8988T (cell line): ENCODE measurements around the gene FAM13A.

Experiments
- DNase-seq: peaks from one replicate; pipeline ENCODE4 v3.0.0; 2011

FAM13A gene

DNA sequence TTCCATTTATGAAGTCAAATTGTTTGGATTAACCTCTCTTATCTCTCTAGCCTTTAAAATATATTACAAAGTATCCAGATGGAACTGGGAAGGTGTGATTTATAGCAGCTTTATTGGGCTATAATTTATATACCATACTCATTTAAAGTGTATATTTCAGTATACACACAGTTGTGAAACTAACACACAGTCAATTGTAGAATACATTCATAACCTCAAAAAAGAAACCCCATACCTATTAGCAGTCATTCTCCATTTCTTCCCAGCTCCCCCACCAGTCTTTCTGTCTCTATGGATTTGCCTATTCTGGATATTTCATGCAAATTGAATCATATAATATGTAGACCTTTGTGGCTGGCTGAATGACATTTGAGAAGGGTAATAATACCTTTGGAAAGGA, 351.8 kb downstream of the FAM13A start:
- DNase-seq: no peak

DNA sequence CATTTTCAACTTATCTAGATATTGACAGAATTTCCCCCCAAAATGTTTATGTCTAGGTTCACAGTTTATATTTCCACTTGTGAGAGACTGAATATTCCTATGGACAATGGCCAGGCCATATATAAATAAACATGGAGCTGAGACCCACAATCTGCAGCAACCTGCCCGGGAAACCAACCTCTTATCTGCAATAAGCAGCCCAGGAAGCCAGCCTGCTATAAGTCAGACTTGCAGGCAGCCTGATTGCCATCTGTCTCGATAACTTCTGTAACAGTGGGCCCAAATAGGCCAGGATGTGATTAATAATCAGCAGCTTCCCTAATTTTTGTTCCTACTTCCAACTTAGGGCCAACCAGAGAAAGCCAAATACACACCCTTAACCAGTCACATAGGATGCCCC, 354.2 kb downstream of the FAM13A start:
- no peak for DNase-seq

DNA sequence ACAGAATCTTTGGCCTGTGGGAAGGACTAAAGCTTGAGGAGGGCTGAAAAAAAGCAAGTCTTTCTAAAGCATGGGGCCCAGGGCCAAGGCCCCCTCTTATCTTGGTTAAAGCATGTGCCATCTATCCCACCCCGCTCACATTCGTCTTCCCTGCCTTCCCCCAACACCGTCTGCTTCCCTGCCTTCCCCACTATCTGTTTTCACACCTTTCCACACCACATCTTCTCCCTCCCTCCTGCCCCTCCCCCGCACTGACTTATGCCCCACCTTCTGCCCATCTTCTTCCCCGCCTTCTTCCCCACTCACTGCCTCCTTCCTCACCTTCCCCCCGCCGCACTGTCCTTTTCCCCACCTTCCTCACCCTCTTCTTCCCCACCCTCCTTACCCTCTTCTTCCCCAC, 358.5 kb downstream of the FAM13A start:
- DNase-seq: no peak

DNA sequence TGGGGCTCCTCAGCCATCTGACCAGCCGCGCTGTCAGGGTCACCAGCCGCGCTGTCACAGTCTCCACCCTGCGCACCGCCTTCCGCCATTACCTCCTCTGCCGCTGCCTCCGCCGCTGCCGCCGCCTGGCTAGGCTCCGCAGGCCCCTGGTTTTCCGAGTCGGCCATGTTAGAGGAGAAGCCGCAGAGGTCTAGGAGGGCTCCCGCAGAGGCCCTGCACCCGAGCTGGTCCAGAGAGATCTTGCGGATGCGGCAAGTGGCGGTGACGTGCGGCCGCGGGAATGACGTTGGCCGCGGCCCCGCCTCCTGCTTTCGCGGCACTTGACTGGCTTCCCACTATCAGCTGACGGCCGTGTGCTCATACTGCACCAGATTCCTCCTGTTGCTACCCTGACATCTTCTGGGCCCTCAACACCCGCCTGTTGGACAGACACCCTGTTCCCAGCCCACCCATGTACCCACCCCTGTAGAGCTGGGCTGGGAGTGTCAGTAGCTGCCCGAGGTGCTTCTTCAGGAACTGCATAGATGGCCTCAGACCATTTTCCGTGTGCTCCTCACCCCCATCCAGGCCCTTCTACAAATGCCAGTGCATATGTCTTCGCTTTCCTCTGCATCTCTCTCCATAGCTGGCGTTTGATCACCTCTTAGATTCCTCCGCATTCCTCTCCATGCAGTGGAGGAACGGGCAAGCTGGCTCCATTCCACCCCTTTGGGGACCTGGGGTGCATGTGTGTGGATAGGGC, 359.2 kb downstream of the FAM13A start, which contains the start of gene NAP1L5:
NAP1L5 (minus strand) TSS at position 242 of the 742 bp plus-strand sequence; CDS start at position 167, 75 bp downstream.
- peak; percentile 23 for DNase-seq

DNA sequence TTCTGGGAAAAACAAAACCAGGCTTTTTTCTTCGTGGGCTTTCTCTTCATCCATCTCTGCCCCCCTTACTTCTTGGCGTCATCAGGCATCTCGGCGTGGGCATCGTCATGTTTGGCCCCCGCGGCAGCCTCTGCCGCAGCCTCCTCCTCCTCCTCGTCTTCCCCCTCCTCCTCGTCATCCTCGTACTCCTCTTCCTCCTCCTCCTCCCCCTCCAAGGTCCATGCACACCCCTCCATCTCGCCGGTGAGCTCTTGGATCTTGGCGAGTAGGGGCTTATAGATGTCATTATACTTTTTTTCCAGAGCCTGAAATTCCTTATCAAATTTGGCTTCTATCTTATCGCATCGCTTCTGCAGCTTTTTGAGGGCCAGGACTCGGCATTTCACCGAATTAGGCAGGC, 359.8 kb downstream of the FAM13A start:
- DNase-seq: no peak

DNA sequence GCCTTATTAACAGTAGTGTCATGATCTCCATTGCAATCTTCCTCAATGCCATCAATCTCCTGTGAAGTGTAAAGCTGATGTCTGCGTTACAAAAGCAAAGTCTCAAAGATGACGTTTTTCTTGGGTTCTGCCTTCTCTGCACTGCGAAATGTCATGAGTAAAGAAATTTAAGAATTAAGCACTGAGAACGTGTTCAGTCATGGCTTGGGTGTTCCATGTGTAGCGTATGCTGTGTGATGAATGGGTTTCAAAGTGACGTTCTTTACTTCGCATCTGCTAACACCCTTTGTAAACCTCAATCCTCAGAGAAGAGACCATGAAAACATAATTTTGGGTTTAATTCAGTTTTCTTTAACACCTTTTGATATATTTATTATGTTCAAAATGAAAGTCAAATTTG, 360.4 kb downstream of the FAM13A start:
- DNase-seq: no peak

DNA sequence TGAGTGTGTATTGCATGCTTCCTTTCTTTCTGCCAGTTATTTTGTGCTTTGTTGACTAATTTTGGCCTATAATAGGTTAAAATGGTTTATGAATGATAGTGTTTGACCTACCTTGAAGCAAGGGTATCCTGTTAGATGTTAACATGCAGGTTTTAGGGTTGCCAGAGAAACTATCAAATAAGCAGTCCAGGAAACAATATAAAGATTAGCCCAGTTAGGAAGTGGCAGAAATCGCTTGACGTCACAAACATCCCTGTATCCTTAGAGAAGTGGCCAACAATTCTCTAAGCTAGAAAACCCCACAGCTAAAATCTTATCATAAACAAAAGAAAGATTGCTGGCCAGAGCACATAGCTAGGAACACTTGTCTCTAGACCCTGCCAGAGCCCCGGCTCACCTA, 363.2 kb downstream of the FAM13A start:
- DNase-seq: no peak

DNA sequence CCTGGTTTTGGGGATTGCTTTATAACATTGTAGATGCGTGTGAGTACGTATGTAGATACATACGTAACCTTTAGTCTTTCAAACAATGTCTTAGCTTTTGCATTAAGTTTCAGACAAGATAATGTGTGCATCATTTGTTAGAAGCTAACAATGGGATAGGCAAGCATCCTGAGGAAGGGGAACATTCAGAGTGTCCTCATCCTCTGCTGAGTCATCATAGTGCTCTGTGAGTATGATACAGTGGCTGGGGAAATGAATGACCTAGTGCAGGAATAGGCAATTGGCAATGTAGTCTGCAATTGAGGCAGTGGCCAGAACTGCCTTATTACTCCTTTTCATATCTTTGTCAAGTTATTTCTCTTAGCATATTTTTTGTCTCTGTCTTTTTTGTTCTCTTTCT, 366.6 kb downstream of the FAM13A start:
- DNase-seq: no peak

DNA sequence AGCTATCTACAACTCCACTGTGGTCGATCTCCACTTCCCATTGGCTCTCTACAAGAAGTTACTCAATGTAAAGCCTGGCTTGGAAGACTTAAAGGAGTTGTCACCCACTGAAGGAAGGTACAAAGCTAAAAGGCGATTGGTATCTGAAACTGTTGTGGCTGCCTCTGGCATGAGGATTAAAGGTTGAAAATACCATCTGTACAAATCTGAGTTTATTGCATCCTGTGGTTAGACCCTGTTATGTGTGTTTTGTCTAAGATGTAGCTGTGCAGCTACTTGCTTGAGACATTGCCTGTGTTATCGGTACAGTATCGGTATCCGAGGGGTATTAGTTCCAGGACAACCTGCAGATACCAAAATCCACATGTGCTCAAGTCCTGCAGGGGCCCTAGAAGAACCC, 375.8 kb downstream of the FAM13A start:
- DNase-seq: no peak
